ENCODE measurements around the gene LSS.

- no peak for TF ChIP-seq MXI1 (IDR thresholded peaks at IDR 0.05; ENCODE audit: borderline replicate concordance, low read depth, low read length)
- TF ChIP-seq CTCF (conservative IDR thresholded peaks at IDR 0.05; ENCODE audit: low read depth, low read length) = no peak
- TF ChIP-seq RAD21 (IDR thresholded peaks at IDR 0.05; ENCODE audit: low read length) = no peak
- TF ChIP-seq POLR2A (IDR thresholded peaks at IDR 0.05; ENCODE audit: low read depth, low read length) = no peak
- no peak for TF ChIP-seq MAZ (IDR thresholded peaks at IDR 0.05; ENCODE audit: borderline replicate concordance, low read depth, low read length)
- TF ChIP-seq, protein P1, sequence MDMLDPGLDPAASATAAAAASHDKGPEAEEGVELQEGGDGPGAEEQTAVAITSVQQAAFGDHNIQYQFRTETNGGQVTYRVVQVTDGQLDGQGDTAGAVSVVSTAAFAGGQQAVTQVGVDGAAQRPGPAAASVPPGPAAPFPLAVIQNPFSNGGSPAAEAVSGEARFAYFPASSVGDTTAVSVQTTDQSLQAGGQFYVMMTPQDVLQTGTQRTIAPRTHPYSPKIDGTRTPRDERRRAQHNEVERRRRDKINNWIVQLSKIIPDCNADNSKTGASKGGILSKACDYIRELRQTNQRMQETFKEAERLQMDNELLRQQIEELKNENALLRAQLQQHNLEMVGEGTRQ (IDR thresholded peaks at IDR 0.05; ENCODE audit: low read depth, low read length) = no peak
- TF ChIP-seq CHD1 (IDR thresholded peaks at IDR 0.05; ENCODE audit: low read depth, low read length) = no peak
- no peak for TF ChIP-seq SMC3 (IDR thresholded peaks at IDR 0.05; ENCODE audit: low read depth, low read length)
- TF ChIP-seq ELK1 (IDR thresholded peaks at IDR 0.05; ENCODE audit: borderline replicate concordance, low read depth, low read length) = no peak
- TF ChIP-seq RFX5 (IDR thresholded peaks at IDR 0.05; ENCODE audit: low read depth, low read length) = no peak
- TF ChIP-seq FOS (IDR thresholded peaks at IDR 0.05; ENCODE audit: low read depth, low read length) = no peak
- no peak for TF ChIP-seq CEBPB (IDR thresholded peaks at IDR 0.05; ENCODE audit: low read depth, low read length)
Observed at GRCh38 chr21:46264046-46264689, 35.6 kb upstream of the LSS start.
